Measurements from ENCODE around the gene CTNNA2.
A peak's percentile ranks its signal among the peaks of the same experiment; 100 is the strongest.

Gene CTNNA2

DNA sequence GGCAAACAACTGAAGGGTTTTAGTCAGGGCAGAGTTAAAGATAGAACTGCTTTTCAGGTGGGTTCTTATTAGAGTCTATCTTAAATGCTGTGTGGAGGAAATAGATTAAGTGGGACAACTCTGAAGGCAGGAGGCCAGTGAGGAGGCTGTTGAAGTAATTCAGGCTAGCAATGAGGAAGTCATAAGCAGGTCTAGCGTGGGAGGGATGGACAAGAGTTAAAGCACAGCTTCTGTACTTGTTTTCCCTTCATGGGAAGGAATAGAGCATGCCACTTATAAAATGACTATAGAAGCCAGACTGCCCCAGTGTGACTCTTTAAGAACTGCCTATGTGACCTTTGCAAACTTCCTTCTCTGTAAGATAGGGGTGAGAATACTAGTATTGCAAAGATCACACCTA is 993.7 kb downstream of the CTNNA2 start:
- H3K27me3 Mint-ChIP-seq (ENCODE audit: low read depth): peaks cover 4% of the 10 kb centered on the region
- no peaks in the 10 kb centered on the region for H3K36me3 Mint-ChIP-seq (ENCODE audit: low read depth)
- no peak overlapping the region for H3K27ac Mint-ChIP-seq
- H3K4me1 Mint-ChIP-seq: peaks cover 7% of the 10 kb centered on the region
- H3K9me3 Mint-ChIP-seq: no peaks in the 10 kb centered on the region
- H3K4me3 Mint-ChIP-seq: no peak overlapping the region
- TF ChIP-seq, protein P1, sequence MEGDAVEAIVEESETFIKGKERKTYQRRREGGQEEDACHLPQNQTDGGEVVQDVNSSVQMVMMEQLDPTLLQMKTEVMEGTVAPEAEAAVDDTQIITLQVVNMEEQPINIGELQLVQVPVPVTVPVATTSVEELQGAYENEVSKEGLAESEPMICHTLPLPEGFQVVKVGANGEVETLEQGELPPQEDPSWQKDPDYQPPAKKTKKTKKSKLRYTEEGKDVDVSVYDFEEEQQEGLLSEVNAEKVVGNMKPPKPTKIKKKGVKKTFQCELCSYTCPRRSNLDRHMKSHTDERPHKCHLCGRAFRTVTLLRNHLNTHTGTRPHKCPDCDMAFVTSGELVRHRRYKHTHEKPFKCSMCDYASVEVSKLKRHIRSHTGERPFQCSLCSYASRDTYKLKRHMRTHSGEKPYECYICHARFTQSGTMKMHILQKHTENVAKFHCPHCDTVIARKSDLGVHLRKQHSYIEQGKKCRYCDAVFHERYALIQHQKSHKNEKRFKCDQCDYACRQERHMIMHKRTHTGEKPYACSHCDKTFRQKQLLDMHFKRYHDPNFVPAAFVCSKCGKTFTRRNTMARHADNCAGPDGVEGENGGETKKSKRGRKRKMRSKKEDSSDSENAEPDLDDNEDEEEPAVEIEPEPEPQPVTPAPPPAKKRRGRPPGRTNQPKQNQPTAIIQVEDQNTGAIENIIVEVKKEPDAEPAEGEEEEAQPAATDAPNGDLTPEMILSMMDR (IDR thresholded peaks at IDR 0.05; ENCODE audit: unreplicated experiment in 3 of 3): no peak

DNA sequence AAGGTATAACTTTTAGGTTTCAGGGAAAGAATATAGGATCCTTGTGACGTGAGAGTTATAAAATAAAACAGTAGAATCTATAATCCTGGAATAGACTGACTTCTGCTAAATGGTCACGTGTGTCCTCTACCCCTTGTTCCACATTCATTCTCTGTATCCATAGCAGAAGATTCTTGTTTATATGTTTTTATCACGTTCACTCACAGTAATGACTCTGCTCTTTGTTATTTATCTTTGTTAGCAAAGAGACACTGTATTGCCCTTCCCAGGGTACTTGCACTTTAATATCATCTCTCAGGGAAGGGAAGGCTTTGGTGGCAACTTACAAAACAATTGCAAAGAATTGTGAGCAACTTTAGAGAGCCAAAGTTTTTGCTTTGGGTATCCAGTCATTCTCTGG is 997.9 kb downstream of the CTNNA2 start:
- Mint-ChIP-seq H3K36me3 (ENCODE audit: low read depth) (no peaks in the 10 kb centered on the region), H3K9me3 (no peaks in the 10 kb centered on the region), H3K27ac (no peak overlapping the region), H3K27me3 (ENCODE audit: low read depth) (peaks cover 4% of the 10 kb centered on the region), H3K4me1 (no peaks in the 10 kb centered on the region), H3K4me3 (no peak overlapping the region)
- TF ChIP-seq, protein P1 (IDR thresholded peaks at IDR 0.05; ENCODE audit: unreplicated experiment in 3 of 3): no peak

DNA sequence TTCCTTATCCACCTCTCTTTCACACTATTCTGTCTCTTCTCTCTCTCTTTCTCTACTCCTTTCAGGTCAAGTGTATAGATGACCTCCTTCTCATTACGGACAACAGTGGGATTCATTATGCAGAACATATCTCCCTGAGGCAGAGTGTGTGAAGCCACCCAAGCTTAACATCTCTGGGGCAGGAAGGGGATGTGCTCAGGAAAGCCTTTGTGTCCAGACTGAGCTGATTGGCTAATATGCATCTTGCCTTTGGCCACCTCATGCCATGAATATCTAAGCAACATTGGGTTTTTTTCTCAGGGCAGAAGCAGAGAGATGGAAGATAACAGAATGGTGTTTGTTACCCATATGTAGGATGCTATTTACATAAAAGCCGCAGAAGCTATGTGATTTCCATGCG is 1003.1 kb downstream of the CTNNA2 start:
- Mint-ChIP-seq H3K36me3 (ENCODE audit: low read depth) (no peaks in the 10 kb centered on the region), H3K4me1 (peaks cover 9% of the 10 kb centered on the region), H3K4me3 (no peak overlapping the region), H3K27ac (peak overlapping the region in 1 of 3 experiments; percentile 58), H3K9me3 (no peaks in the 10 kb centered on the region), H3K27me3 (ENCODE audit: low read depth) (no peaks in the 10 kb centered on the region)
- TF ChIP-seq, protein P1 (IDR thresholded peaks at IDR 0.05; ENCODE audit: unreplicated experiment in 3 of 3): no peak

DNA sequence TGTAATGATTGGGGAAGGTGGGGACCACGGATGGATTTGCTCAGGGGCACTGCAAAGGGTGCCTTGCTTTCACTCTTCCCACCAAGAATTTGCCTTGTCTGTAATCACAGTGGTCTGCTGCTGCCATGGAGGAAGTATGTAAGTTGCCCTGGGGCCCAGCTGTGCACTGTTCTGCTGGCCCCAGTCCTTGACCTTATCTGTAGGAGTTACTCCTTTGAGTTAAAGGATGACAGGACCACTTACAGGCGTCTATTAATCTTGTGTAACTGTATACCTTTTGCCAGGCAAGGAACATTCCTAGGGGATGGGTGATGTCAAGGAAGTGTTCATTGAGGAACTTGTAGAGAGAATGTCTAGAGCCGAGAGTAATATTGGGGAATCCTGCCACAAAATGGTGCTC is 1004.5 kb downstream of the CTNNA2 start:
- H3K9me3 Mint-ChIP-seq: no peaks in the 10 kb centered on the region
- H3K4me1 Mint-ChIP-seq: peaks cover 9% of the 10 kb centered on the region
- no peaks in the 10 kb centered on the region for H3K27me3 Mint-ChIP-seq (ENCODE audit: low read depth)
- peak overlapping the region in 1 of 3 experiments; percentile 58 for H3K27ac Mint-ChIP-seq
- TF ChIP-seq, protein P1 (IDR thresholded peaks at IDR 0.05; ENCODE audit: unreplicated experiment in 3 of 3): no peak
- H3K36me3 Mint-ChIP-seq (ENCODE audit: low read depth): no peaks in the 10 kb centered on the region
- no peak overlapping the region for H3K4me3 Mint-ChIP-seq

DNA sequence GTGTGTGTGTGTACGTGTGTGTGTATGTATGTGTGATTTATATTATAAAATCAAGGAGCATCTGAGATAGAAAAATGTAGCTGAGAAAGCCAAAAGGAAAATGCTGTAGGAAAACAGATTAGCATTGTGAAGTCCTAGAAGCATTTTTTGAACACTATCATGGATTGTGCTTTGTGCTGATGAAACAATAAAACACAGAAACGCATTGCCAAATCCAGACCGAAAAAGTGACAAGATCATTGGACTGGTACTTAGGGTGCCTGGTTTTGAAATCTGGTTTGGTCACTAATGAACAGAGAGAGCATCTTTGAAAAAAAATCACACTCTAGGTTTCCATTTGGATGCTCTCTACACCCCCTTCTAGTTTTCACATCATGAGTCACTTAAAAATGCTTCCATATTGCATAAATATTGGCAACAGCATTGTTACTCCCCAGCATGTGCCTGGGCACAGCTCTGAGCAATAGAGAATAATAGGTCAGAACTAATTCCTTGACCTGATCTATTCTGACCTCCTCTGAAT is 1006.3 kb downstream of the CTNNA2 start:
- Mint-ChIP-seq H3K36me3 (ENCODE audit: low read depth) (no peaks in the 10 kb centered on the region), H3K27ac (no peak overlapping the region), H3K4me3 (no peak overlapping the region), H3K27me3 (ENCODE audit: low read depth) (no peaks in the 10 kb centered on the region), H3K4me1 (peaks cover 9% of the 10 kb centered on the region), H3K9me3 (no peaks in the 10 kb centered on the region)
- TF ChIP-seq, protein P1 (IDR thresholded peaks at IDR 0.05; ENCODE audit: unreplicated experiment in 3 of 3): no peak

DNA sequence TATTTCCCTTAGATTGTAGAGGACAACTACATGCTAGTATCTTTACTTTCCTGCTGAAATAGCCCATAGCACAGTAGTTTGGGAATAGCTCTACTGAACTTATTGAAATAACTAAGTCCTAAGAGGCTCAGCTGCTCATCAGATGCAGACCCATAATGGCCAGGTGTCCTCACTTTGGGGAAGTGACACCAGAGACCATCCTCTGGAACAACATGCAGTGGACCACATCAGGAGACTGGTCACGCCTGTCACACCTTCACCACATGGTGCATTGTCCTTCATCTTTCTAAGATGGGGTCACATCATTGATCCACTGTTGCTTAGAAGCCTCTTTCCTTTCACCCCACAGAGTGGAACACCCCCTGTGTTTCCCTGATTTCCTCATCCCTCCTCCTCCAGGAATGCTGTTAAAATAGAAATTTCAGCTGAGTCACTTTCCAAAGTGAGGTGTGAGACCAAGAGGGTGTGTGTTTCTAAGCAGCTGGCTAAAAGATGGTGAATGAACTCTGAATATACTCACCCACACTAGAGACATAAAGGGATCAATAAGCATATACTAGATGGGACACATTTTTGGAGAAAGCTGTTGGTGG is 1006.9 kb downstream of the CTNNA2 start:
- TF ChIP-seq, protein P1 (IDR thresholded peaks at IDR 0.05; ENCODE audit: unreplicated experiment in 3 of 3): no peak
- no peaks in the 10 kb centered on the region for H3K9me3 Mint-ChIP-seq
- no peak overlapping the region for H3K4me3 Mint-ChIP-seq
- H3K27ac Mint-ChIP-seq: no peak overlapping the region
- no peaks in the 10 kb centered on the region for H3K36me3 Mint-ChIP-seq (ENCODE audit: low read depth)
- no peaks in the 10 kb centered on the region for H3K27me3 Mint-ChIP-seq (ENCODE audit: low read depth)
- H3K4me1 Mint-ChIP-seq: peaks cover 9% of the 10 kb centered on the region

Measured in nephron (organoid).